Activated T-cell treated with anti-CD3 and anti-CD28 coated beads, Interleukin-2, amount 50 U/mL, for 48 hours (primary cell): ENCODE measurements around the gene RRH.
"Not testable (repeated sequence)": the region's sequence is repeated elsewhere in the genome, so short reads cannot be mapped to it uniquely, and the experiment has no call there.

Experiments
- DNase-seq, 2 experiments: peaks; one replicate each; pipeline ENCODE4 v3.0.0-alpha.2; 2020

Gene RRH, protein sequence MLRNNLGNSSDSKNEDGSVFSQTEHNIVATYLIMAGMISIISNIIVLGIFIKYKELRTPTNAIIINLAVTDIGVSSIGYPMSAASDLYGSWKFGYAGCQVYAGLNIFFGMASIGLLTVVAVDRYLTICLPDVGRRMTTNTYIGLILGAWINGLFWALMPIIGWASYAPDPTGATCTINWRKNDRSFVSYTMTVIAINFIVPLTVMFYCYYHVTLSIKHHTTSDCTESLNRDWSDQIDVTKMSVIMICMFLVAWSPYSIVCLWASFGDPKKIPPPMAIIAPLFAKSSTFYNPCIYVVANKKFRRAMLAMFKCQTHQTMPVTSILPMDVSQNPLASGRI

DNA sequence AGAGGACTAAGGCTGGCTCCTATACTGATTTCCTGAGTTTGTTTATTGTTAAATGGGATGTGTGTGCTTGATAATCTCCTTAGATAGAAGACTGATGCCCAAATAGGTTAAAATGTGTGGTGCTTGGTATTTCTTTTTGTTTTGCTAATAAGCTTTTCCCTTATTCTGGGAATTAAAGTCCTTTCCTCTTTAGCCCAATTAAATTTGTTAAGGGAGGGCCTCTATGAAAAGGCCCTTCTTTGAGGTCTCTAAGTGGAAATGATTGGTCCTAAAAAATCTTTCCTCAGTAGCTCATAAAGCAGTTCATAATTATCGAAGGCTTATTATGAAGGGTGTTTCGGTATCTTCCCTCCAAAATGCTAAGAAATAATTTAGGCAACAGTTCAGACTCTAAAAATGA is at the start of gene RRH:
RRH (plus strand) TSS at position 301 of the 400 bp plus-strand sequence; CDS start at position 357, 56 bp downstream.
- DNase-seq: no peak

DNA sequence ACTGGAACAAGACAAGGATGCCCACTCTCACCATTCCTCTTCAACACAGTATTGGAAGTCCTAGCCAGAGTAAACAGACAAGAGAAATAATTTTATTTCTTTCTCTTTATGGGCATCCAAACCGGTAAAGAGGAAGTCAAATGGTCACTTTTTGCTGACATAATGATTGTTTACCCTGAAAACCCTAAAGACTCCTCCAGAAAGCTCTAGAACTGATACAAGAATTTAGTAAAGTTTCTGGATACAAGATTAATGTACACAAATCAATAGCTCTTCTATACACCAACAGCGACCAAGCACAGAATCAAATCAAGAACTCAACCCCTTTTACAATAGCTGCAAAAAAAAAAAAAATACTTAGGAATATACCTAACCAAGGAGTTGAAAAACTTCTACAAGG is 45.7 kb upstream of the RRH start:
- not testable (repeated sequence) for DNase-seq

DNA sequence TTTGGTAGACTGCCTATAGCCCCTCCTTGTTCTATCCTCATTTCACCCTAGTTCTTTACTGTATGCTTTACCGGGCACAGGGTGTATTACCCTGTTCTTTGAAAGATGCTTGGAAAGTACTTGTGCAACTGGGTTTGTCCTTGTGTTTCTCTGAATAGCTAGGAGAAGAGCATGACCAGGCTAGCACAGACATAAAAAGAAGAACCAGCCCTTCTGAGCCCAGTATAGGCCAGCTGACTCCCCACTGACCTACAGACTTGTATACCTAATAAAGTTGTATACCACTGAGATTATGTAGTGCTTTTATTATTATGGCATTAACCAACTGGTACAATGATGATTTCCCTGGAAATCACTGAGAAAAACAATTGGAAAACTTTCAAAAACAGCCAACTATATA is 40.9 kb upstream of the RRH start:
- DNase-seq: no peak

DNA sequence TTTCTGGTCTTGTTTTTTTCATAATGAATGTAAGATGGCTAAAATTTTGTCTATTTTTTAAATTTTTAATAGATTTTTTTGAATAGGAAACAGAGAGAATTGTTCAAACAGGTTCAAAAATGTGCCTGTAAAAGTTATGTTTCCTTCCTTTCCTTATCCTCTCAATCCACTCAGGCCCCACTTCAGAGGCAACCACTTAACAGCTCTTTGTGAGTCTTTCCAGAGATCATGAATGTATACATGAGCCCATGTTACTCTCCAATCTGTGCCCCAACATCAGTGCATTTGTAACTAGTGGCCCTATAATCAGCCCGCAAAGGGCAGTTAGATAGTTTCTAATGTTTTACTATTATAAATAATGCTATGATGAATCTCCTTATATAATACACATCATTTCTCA is 40.0 kb upstream of the RRH start:
- DNase-seq: no peak

DNA sequence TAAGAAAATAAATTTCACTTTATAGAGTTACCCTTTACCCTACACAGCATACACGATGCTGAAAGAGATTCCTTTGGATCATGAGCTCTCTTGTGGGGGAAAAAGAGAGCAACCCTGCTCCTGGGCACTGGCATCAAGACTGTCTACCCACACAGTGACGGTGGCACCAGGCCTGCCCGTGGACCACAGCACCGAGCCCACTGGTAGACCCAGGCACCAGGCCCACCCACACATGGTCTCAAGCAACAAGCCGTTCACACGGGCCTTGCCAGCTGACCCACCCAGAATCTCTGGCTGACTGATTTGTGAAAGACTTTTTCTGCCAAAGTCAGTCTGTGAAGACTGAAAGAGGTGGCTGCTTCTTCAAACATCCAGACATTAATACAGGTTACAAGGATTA is 32.7 kb upstream of the RRH start:
- no peak for DNase-seq

DNA sequence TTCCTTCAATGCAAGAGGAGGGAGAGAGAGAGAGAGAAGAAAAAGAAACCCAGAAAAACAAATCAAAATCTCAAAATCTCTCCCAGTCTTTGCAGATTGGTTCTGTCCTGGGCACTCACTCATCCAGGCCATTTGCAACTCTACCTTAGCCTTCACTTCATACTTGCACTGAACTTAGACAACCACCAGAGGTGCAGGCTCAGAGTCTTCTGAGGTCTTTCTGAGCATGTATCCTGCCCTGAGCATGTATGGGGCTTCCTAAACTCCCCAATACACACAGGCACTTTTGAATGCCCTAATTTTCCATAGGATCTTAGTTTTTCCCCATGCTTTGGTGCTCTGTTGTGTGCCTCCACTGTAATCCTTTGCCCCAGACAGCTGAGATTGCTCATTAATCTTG is 28.9 kb upstream of the RRH start:
- no peak for DNase-seq

DNA sequence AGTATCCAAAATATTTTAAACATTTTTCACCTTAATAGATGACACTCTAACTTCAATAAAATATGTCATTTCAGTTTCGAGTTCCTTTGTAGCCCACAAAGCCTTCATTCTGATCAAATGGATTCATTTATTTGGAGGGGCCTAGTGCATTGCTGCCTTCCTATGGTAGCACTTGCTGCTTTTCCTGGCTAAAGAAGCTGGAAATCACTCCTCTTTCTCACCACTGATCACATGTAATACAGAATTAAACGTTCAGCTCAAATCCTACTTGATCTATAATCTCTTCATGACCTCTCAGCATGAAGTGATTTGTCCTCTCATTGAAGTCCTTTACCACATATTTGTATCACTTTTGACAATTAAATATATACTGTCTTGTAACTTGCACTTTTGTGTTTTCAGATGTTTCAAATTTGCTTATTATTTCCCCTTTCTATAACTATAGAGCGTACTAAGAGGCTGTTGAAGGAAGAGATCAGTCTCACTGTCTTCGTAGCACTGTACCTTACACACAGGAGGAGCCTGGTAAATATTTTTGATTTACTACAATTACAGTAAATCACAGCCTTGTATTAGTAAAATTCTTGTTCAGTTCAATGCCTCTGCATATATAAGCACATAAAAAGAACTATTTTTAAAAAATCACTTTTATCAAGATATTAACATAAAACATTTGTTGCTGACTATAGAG is 26.5 kb upstream of the RRH start:
- DNase-seq: no peak

DNA sequence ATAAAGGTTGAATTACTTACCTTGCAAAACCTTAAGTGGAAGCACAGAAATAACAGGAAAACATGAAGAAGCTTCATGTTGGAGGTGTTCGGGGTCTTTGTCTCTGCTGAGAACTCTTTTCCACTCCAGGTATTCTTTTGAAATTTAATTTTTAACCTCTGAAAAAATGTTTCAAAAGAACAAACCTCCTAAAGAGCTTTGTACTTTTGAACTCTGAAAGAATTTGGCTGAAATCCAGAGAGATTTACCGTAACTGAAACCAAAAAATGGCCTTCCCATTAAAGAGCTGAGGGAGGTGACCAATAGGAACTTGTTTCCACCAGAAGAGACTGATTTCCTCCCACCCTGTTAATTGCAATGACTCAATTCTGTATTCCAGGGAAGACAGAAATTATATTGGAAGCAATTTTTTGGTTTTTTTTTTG is 25.9 kb upstream of the RRH start, which contains the start of gene CFI:
CFI (minus strand) TSS at position 105 of the 425 bp plus-strand sequence; CDS start at position 77, 28 bp downstream.
- no peak for DNase-seq

DNA sequence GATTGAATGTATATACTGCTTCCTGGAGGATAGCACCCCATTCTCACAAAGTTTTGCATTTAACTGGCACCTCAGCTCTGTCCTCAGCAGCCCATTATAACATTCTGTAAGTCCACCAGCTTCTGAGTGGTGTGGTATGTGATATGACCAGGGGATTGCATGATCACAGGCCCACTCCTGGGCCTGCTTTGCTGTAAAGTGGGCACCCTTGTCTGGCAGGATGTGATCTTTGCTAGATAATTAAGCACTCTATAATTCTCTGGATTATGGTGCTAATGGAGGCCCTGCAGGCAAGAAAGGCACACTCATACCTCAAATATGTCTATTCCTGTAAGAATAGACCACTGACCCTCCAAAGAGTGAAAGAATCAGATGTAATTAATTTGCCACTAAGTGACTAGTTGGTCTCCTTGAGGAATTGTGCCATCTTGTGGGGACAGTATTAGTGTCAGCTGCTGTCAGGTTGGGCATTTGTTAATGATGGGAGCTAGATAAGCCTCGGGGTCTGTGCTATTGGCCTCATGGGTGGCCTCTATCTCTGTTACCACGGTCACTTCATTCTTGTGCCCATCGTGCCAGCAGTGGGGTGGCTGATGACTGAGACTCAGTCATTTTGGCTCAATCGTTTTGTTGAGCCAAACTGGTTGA is 23.7 kb upstream of the RRH start:
- peak in 1 of 2 experiments; percentile 26 for DNase-seq

DNA sequence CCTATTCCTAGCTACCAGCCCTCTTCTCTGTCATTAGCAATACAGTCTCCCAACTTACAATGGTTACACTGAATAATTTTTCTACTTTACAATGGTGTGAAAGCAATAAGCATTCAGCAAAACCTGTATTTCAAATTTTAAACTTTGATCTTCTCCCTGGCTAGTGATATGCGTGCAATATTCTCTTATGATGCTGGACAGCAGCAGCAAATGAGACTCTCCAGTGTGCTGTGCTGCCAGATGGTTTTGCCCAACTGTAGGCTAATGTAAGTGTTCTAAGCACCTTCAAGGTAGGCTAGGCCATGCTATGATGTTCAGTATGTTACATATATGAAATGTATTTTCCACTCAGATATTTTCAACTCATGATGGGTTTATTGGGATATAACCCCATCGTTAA is 18.1 kb upstream of the RRH start:
- DNase-seq: no peak

DNA sequence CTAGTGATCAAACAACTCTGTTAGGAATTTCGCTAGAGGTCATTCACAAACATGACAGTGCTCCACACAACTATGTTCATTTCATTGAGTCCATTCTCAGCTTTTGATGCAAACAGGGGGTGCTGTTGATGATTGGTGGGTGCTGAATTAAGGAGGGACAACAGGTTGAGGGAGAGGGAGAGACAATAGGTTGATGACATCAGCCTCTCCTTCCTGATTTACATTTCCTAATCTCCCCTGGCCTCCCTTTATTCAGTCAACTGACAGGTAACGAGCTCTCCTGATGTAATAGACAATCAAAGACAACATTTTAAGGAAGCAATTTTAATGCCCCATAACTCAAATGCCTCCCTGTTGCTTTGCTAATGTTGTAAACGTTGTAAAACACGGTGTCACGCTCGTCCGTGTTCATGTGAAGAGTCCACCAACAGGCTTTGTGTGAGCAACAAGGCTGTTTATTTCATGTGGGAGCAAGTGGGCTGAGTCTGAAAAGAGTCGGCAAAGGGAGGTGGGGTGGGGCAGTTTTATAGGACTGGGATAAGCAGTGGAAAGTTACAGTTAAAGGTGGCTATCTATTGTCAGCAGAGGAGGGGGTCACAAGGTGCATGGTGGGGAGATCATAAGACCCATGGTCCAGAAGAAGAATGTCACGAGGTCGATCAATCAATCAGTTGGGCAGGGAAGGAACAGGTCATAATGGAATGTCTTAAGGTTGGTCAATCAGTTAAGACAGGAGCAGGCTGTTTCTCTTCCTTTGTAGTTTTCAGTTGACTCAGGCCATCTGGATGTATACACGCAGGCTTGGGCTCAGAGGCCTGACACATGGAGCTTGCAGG is 17.0 kb upstream of the RRH start:
- DNase-seq: no peak

DNA sequence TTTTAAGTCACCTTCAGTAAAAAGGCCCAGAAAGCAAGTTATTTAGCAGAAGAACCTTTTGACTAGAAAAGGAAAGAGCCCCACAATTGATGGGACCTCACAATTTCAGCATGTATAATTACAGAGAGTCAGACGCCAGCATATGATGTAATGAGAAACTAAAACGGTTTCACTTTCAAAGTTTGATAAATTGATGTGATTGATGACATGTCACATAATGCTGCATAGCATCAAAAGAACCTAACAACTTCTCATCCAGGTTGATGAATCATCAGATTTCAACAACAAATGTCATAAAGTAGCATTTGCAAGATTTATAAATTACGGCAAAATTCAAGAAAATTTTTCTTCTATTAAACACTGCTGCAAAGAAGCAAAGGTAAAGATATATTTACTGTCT is 16.1 kb upstream of the RRH start:
- DNase-seq: no peak

DNA sequence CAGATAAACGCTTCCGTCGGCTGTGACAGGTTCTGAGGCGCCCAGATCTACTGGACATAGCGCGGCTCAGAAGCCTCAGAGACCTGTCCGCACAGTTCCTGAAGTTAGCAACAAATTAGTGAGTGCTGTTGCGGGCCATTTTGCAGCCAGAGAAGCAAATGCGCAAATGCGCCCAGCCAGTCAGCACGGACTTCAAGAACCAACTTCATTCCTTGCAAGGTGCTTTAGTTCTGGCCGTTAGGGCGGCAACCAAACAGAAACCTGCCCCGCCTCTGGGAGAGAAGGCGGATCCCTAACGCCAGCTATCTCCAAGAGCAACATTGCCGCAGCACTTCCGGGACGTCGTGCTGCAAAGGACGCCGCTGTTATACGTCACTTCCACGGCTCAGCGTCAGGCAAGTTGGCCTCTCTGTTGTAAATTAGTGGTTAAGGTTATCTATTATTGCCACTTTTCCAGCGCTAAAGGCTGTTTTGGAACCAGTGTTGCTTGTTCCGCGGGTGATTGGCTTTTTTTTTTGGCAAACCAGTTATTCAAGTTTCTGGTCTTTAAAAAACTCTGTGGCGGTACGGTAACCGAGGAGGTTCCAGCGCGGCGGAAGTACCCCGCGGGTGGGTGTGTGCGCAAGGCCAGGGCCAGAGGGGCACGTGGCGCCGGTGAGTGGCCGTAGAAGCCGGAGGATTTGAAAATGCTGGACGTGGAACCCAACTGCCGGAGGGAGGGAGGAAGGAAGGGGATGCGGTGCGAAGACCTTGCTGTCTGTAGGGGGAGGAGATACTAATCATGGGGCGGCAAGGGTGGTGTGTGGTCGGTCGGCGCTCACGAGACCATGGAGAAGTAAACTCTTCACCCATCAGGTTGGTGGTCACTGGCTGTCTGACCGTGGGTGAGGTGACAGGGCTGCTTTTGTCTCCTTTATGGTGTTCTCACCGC is 12.4 kb upstream of the RRH start, which contains the start of gene GAR1:
GAR1 (plus strand) TSS at position 612 of the 931 bp plus-strand sequence. CDS start 403 bp downstream, outside the sequence.
- DNase-seq: peak; percentile 86 to 91

DNA sequence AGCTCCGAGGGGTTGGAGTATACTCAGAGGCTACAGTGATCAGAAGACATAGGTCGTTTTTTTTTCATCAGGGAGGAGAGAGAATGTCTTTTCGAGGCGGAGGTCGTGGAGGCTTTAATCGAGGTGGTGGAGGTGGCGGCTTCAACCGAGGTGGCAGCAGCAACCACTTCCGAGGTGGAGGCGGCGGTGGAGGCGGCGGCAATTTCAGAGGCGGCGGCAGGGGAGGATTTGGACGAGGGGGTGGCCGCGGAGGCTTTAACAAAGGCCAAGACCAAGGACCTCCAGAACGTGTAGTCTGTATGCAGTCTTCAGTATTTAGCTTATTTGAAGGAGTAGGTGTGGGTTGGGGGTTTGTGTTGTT is 11.7 kb upstream of the RRH start:
- peak; percentile 57 to 64 for DNase-seq

DNA sequence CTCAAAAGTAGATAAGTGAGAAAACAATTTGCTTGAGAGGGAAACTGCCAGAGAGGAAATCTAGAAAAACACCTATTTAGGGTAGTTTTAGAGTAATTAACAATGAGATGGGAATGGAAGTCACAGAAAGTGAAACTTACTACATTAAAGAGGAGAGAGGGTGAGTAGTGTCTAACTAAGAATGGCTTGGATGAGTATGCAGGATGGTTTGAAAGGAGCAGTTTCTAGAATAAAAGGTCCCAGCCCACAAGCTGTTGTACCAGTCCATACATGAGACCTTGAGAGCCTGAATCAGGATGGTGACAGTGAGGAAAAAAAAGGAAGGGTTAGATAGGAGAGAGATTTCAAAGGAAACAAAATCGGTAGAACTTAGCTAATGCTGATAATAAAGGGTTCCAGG is 10.9 kb upstream of the RRH start:
- no peak for DNase-seq

DNA sequence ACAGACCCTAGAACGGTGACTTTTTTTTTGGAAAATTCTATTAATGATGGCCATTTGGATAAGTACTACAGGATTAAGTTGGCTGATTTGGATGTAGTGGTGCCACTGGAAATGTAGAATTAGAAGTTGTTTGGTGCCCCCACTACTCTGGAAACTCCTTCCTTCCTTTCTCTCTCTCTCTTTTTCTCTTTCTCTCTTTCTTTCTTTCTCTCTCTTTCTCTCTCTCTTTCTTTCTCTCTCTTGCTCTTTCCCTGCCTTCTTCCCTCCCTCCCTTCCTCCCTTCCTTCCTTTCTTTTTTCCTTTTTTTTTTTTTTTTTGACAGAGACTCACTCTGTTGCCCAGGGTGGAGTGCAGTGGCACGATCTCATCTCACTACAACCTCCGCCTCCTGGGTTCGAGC is 9.5 kb upstream of the RRH start:
- no peak for DNase-seq

DNA sequence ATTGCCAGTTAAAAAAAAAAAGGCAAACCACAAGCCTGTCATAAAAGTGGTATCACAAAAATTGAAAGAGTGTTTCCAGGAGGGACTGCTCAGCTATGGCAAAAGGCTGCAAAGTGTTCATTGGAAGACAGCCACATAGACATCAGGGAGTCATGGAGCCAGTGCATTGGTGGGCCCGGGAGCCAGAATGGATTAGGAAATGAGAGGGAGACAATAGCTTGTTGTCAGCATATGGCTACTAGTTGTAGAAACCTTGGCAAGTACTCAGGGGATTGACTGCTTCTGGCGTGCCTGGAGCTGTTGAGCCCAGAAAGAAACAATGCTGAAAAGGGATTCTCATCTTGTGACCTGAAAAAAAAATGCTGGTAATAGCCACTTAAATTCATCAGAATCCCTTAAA is 7.2 kb upstream of the RRH start:
- DNase-seq: peak in 1 of 2 experiments; percentile 18

DNA sequence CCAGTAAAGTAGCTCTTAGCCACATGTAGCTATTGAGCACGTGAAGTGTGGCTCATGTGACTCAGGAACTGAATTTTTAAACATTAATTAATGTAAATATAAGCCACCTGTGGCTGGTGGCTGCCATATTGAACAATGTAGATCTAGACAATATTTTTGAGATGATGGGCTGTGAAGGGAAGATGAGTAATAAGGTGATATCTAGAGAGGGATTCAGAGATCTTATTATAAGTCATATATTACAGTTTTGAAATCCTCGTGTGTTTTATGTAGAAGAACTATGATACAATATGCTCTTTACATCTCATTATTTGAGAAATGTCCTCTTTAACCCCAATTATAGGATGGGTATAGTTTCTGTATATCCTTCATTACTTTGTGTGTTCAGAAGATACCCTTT is 6.6 kb upstream of the RRH start:
- DNase-seq: no peak

DNA sequence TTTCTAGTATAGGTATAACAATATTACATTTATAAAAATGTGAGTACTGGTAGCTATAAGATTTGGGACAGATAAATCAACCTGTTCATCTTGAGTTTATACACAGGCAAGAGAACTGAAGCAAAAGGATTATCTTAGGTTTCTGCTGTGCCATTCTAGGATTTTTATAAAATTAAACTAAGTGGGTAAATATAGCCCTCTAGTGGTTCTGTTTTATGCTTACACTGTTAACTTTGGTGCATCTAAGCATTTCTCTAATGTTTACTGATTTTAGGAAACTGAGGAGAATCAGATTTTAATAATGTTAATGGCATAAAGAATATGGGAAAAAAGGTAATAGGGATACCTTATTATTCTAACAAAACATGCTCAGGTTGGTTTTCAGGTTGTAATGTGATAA is 1.1 kb upstream of the RRH start:
- DNase-seq: no peak

DNA sequence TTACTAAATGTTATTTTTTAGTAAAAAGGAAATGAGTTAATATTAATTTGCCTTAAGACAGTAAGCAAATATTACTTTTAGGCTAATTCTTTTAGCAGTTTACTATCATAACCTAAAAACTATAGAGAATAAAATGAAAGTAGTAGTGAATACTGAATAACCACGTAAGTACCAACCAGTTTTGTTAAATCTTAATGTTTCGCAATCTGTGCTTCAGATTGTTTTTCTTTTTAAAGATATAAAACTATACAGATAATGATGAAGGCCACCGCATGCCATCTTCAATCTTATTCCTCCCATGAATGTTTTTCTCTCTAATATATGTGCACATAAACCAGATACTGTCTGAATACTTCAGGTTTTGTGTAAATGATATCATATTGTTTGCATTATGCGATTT is 6.0 kb downstream of the RRH start:
- no peak for DNase-seq

DNA sequence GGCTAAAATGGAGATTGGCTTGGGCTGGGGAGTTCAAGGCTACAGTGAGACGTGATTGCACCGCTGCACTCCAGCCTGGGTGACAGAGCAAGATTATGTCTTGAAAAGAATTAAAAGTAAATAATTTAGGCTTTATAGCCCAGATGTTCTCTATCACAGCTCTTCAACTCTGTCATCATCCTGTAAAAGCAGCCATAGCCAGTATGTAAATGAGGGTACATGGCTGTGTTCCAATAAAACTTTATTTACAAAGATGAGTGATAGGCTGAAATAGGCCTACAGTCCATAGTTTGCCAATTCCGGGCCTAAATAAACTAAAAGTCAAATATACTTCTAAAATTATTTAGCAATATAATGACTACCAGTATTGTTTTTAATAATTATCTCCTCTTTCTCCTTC is 9.2 kb downstream of the RRH start:
- DNase-seq: no peak
